ENCODE measurements around the gene CERT1.
"Not testable (repeated sequence)": the region's sequence is repeated elsewhere in the genome, so short reads cannot be mapped to it uniquely, and the experiment has no call there.

The CERT1 gene

GRCh38 chr5:75511435-75512382, at the start of gene CERT1, which contains the start of gene POLK:
Gene CERT1 (minus strand): TSS chr5:75511629. CDS start chr5:75511207, 422 bp downstream.
Gene POLK (plus strand): TSS chr5:75511891.
- Histone ChIP-seq H3K4me3 (peak within 1 kb of the TSS; percentile 67 to 96 (median 88)), H3K27ac (peak within 1 kb of the TSS; percentile 76 to 97 (median 92))

- not testable (repeated sequence) for H3K27ac ChIP-seq, H3K4me3 ChIP-seq
Measured at GRCh38 chr5:75560655-75561054, 49.2 kb upstream of the CERT1 start.

GRCh38 chr5:75558981-75559632, 47.7 kb upstream of the CERT1 start:
- no peak overlapping the region for H3K4me3 ChIP-seq
- peak overlapping the region in 2 of 21 experiments; percentile 33 to 36 for H3K27ac ChIP-seq

- Histone ChIP-seq H3K4me3 (no peak overlapping the region), H3K27ac (no peak overlapping the region)
Measured at GRCh38 chr5:75558221-75558620, 46.8 kb upstream of the CERT1 start.

GRCh38 chr5:75553358-75553757, 41.9 kb upstream of the CERT1 start:
- H3K27ac ChIP-seq = no peak overlapping the region
- H3K4me3 ChIP-seq = no peak overlapping the region

- no peak overlapping the region for H3K27ac ChIP-seq
- H3K4me3 ChIP-seq = no peak overlapping the region
Measured at GRCh38 chr5:75552764-75553163, 41.3 kb upstream of the CERT1 start.

GRCh38 chr5:75551471-75551870, 40.0 kb upstream of the CERT1 start:
- no peak overlapping the region for H3K27ac ChIP-seq
- H3K4me3 ChIP-seq = no peak overlapping the region

- H3K4me3 ChIP-seq = no peak overlapping the region
Measured at GRCh38 chr5:75550597-75550996, 39.2 kb upstream of the CERT1 start.

GRCh38 chr5:75547812-75548211, 36.4 kb upstream of the CERT1 start:
- no peak overlapping the region for H3K4me3 ChIP-seq
- H3K27ac ChIP-seq = no peak overlapping the region

More at GRCh38 chr5:75550597-75550996, 39.2 kb upstream of the CERT1 start:
- no peak overlapping the region for H3K27ac ChIP-seq

GRCh38 chr5:75546830-75547229, 35.4 kb upstream of the CERT1 start:
- no peak overlapping the region for H3K27ac ChIP-seq

GRCh38 chr5:75545131-75545530, 33.7 kb upstream of the CERT1 start:
- Histone ChIP-seq H3K27ac (no peak overlapping the region), H3K4me3 (no peak overlapping the region)

More at GRCh38 chr5:75546830-75547229, 35.4 kb upstream of the CERT1 start:
- no peak overlapping the region for H3K4me3 ChIP-seq

- Histone ChIP-seq H3K4me3 (no peak overlapping the region), H3K27ac (no peak overlapping the region)
Measured at GRCh38 chr5:75538211-75538610, 26.8 kb upstream of the CERT1 start.

- no peak overlapping the region for H3K4me3 ChIP-seq
Measured at GRCh38 chr5:75536694-75537360, 25.4 kb upstream of the CERT1 start.

GRCh38 chr5:75536147-75536546, 24.7 kb upstream of the CERT1 start:
- H3K27ac ChIP-seq = no peak overlapping the region

More at GRCh38 chr5:75536694-75537360, 25.4 kb upstream of the CERT1 start:
- H3K27ac ChIP-seq = no peak overlapping the region

GRCh38 chr5:75534734-75535133, 23.3 kb upstream of the CERT1 start:
- Histone ChIP-seq H3K27ac (no peak overlapping the region), H3K4me3 (no peak overlapping the region)

More at GRCh38 chr5:75536147-75536546, 24.7 kb upstream of the CERT1 start:
- H3K4me3 ChIP-seq = no peak overlapping the region

GRCh38 chr5:75533716-75534115, 22.3 kb upstream of the CERT1 start:
- not testable (repeated sequence) for H3K4me3 ChIP-seq, H3K27ac ChIP-seq

- Histone ChIP-seq H3K27ac (no peak overlapping the region), H3K4me3 (no peak overlapping the region)
Measured at GRCh38 chr5:75532190-75532589, 20.8 kb upstream of the CERT1 start.

- no peak overlapping the region for H3K27ac ChIP-seq
Measured at GRCh38 chr5:75529185-75529584, 17.8 kb upstream of the CERT1 start.

GRCh38 chr5:75526070-75526469, 14.6 kb upstream of the CERT1 start:
- no peak overlapping the region for H3K4me3 ChIP-seq
- no peak overlapping the region for H3K27ac ChIP-seq

More at GRCh38 chr5:75529185-75529584, 17.8 kb upstream of the CERT1 start:
- H3K4me3 ChIP-seq = no peak overlapping the region

GRCh38 chr5:75525344-75525743, 13.9 kb upstream of the CERT1 start:
- no peak overlapping the region for H3K4me3 ChIP-seq
- H3K27ac ChIP-seq = no peak overlapping the region
